H9 (cell line): ENCODE measurements around the gene YAP1. TPM values are rescaled to one million over a fixed set of nuclear protein-coding genes. Genes with fewer than 3 reads are reported as not detected.

Experiments
- DNase-seq: peaks from one replicate; pipeline ENCODE4 v3.0.0-alpha.2; 2017
- H2AFZ ChIP-seq: one replicate; pipeline ENCODE4 v1.6.1; 2013; ENCODE audit warnings: mild to moderate bottlenecking, low read length, control low read depth, moderate library complexity
- H2AK5ac ChIP-seq: 2 replicates; pipeline ENCODE4 v1.6.1; 2013; ENCODE audit warnings: low read length, control low read depth, mixed read lengths; ENCODE audit not compliant: insufficient read length
- H2BK120ac ChIP-seq: one replicate; pipeline ENCODE4 v1.6.1; 2013; ENCODE audit warnings: low read depth, mild to moderate bottlenecking, low read length, control low read depth, inconsistent platforms; ENCODE audit not compliant: poor library complexity, severe bottlenecking
- H2BK12ac ChIP-seq: 2 replicates; pipeline ENCODE4 v1.6.1; 2013; ENCODE audit warnings: low read length, control low read depth, mixed read lengths, low read depth; ENCODE audit not compliant: insufficient read length
- H2BK15ac ChIP-seq: 2 replicates; pipeline ENCODE4 v1.6.1; 2013; ENCODE audit warnings: low read depth, low read length, control low read depth
- H2BK20ac ChIP-seq: one replicate; pipeline ENCODE4 v1.6.1; 2013; ENCODE audit warnings: low read depth, mild to moderate bottlenecking, low read length, control low read depth, inconsistent platforms; ENCODE audit not compliant: poor library complexity, severe bottlenecking
- H2BK5ac ChIP-seq: 2 replicates; pipeline ENCODE4 v1.6.1; 2013; ENCODE audit warnings: low read length, control low read depth, mixed read lengths; ENCODE audit not compliant: insufficient read length
- H3K14ac ChIP-seq: 2 replicates; pipeline ENCODE4 v1.6.1; 2013; ENCODE audit warnings: low read length, control low read depth; ENCODE audit not compliant: insufficient read depth
- H3K18ac ChIP-seq: 2 replicates; pipeline ENCODE4 v1.6.1; 2013; ENCODE audit warnings: low read depth, mild to moderate bottlenecking, mixed read lengths, low read length, control low read depth; ENCODE audit not compliant: insufficient read length
- H3K23ac ChIP-seq: 2 replicates; pipeline ENCODE4 v1.6.1; 2013; ENCODE audit warnings: low read length, control low read depth, mixed read lengths, low read depth; ENCODE audit not compliant: insufficient read length
- H3K23me2 ChIP-seq: 2 replicates; pipeline ENCODE4 v1.6.1; 2013; ENCODE audit warnings: low read depth, mild to moderate bottlenecking, mixed read lengths, low read length, control low read depth; ENCODE audit not compliant: insufficient read length, poor library complexity, severe bottlenecking
- H3K27ac ChIP-seq: 2 replicates; pipeline ENCODE4 v1.5.1; 2013; ENCODE audit warnings: low read length, control low read depth, mixed read lengths, low read depth; ENCODE audit not compliant: insufficient read length
- H3K27me3 ChIP-seq: 2 replicates; pipeline ENCODE4 v1.6.1; 2013; ENCODE audit warnings: low read length, control low read depth, inconsistent platforms; ENCODE audit not compliant: insufficient read depth
- H3K4ac ChIP-seq: 2 replicates; pipeline ENCODE4 v1.6.1; 2013; ENCODE audit warnings: low read depth, mild to moderate bottlenecking, control low read depth, inconsistent platforms, low read length, moderate library complexity
- H3K4me1 ChIP-seq: 2 replicates; pipeline ENCODE4 v1.6.1; 2013; ENCODE audit warnings: low read length, control low read depth, inconsistent platforms; ENCODE audit not compliant: insufficient read depth
- H3K4me2 ChIP-seq: 2 replicates; pipeline ENCODE4 v1.6.1; 2013; ENCODE audit warnings: low read length, control low read depth, mixed read lengths; ENCODE audit not compliant: insufficient read length, insufficient read depth
- H3K56ac ChIP-seq: 2 replicates; pipeline ENCODE4 v1.6.1; 2013; ENCODE audit warnings: low read depth, mild to moderate bottlenecking, mixed read lengths, low read length, control low read depth; ENCODE audit not compliant: insufficient read length
- H3K79me1 ChIP-seq: 2 replicates; pipeline ENCODE4 v1.6.1; 2013; ENCODE audit warnings: low read depth, mild to moderate bottlenecking, moderate library complexity, low read length, control low read depth, inconsistent platforms; ENCODE audit not compliant: insufficient read depth, poor library complexity, severe bottlenecking
- H3K79me2 ChIP-seq: 2 replicates; pipeline ENCODE4 v1.6.1; 2013; ENCODE audit warnings: low read length, control low read depth, inconsistent platforms; ENCODE audit not compliant: insufficient read depth
- H3K9ac ChIP-seq: 2 replicates; pipeline ENCODE4 v1.6.1; 2013; ENCODE audit warnings: low read length, control low read depth, mixed read lengths; ENCODE audit not compliant: insufficient read length; ENCODE audit errors: extremely low read depth
- H3K9me3 ChIP-seq: one replicate; pipeline ENCODE4 v1.6.1; 2013; ENCODE audit warnings: low read depth, low read length, inconsistent platforms; ENCODE audit not compliant: control insufficient read depth
- H3T11ph ChIP-seq: one replicate; pipeline ENCODE4 v1.6.1; 2013; ENCODE audit warnings: mild to moderate bottlenecking, low read length, control low read depth, inconsistent platforms
- H4K20me1 ChIP-seq: one replicate; pipeline ENCODE4 v1.6.1; 2013; ENCODE audit not compliant: control insufficient read depth, insufficient read length, insufficient read depth
- H4K5ac ChIP-seq: 2 replicates; pipeline ENCODE4 v1.6.1; 2013; ENCODE audit warnings: low read depth, mild to moderate bottlenecking, mixed read lengths, low read length, control low read depth; ENCODE audit not compliant: insufficient read length
- H4K8ac ChIP-seq: replicated peaks from 2 replicates; pipeline ENCODE4 v1.6.1; 2013; ENCODE audit warnings: low read length, control low read depth, mixed read lengths, low read depth; ENCODE audit not compliant: insufficient read length
- H4K91ac ChIP-seq: 2 replicates; pipeline ENCODE4 v1.6.1; 2013; ENCODE audit warnings: low read depth, mild to moderate bottlenecking, moderate library complexity, mixed read lengths, low read length, control low read depth; ENCODE audit not compliant: insufficient read length
- H3K27ac Mint-ChIP-seq, 3 experiments: 2 replicates in 2 of 3; 3 replicates in 1 of 3; pipeline ENCODE4 v1.8.0; 2020 to 2021; ENCODE audit warnings: mixed read lengths in 3 of 3, mild to moderate bottlenecking in 1 of 3, moderate library complexity in 1 of 3
- H3K27me3 Mint-ChIP-seq: 2 replicates; pipeline ENCODE4 v1.8.0; 2021; ENCODE audit warnings: low read depth, mild to moderate bottlenecking, moderate library complexity, mixed read lengths
- H3K36me3 Mint-ChIP-seq, 3 experiments: 2 replicates in 2 of 3; 3 replicates in 1 of 3; pipeline ENCODE4 v1.8.0; 2020 to 2021; ENCODE audit warnings: low read depth in 3 of 3, mixed read lengths in 3 of 3; ENCODE audit not compliant: insufficient read depth in 1 of 3
- H3K4me1 Mint-ChIP-seq, 2 experiments: 2 replicates each; pipeline ENCODE4 v1.8.0; 2020; ENCODE audit warnings: mixed read lengths in 2 of 2
- H3K4me3 Mint-ChIP-seq, 2 experiments: 2 replicates in 1 of 2; 3 replicates in 1 of 2; pipeline ENCODE4 v1.8.0; 2020 to 2021; ENCODE audit warnings: mild to moderate bottlenecking in 2 of 2, mixed read lengths in 2 of 2, moderate library complexity in 1 of 2
- H3K9me3 Mint-ChIP-seq, 2 experiments: 2 replicates in 1 of 2; 3 replicates in 1 of 2; pipeline ENCODE4 v1.8.0; 2020; ENCODE audit warnings: mild to moderate bottlenecking in 2 of 2, mixed read lengths in 2 of 2, moderate library complexity in 1 of 2
- CTCF ChIP-seq: fragments of 200-600 bp; sonication (generic); conservative IDR thresholded peaks from 3 replicates; pipeline ENCODE4 v1.8.0; 2021; ENCODE audit warnings: antibody characterized with exemption, mild to moderate bottlenecking
- WGBS: extraction: QIAGEN DNeasy Blood & Tissue Kit; methylation state at CpG from one replicate; pipeline ENCODE4 v1.1.7; 2013; ENCODE audit warnings: missing lambda C conversion rate, low lambda C conversion rate, mixed read lengths; ENCODE audit not compliant: insufficient read length; ENCODE audit errors: extremely low coverage; 5-methylcytosine and 5-hydroxymethylcytosine counted together
- total RNA-seq: library from RNA; stranded (reverse); gene quantifications from 2 replicates; pipeline ENCODE4 v1.2.1, GENCODE V29; 2021

YAP1 gene
- total RNA-seq, 1 experiment from 2014 or later: 124 TPM

DNA sequence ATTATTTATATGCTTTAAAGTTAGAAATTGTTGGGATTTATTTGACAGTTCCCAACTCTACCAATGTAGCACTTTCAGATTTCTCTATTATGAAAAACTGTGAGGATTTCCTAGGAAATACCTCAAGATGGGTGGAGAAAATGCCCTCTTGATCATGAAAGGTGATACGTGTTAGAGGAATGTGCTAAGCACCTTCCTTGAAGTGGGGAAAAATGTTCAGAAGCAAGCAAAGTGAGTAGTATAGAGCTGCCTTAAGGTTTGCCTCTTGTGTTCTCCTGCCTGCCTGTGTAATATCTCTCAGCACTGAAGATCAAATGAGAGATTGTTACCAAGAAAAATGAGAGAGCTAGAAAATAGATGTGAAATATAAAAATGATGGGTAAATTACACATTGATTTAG lies 58.2 kb downstream of the YAP1 start:
- Histone ChIP-seq H3K4me2 (no peak overlapping the region), H3K23ac (no peak overlapping the region), H3K79me2 (no peaks in the 10 kb centered on the region), H4K8ac (no peak overlapping the region), H3K27ac (no peak overlapping the region), H2BK5ac (no peak overlapping the region), H3K56ac (no peak overlapping the region), H3K18ac (no peak overlapping the region), H4K20me1 (no peaks in the 10 kb centered on the region), H2AK5ac (no peak overlapping the region), H3T11ph (no peak overlapping the region), H2BK120ac (no peak overlapping the region), H3K79me1 (peaks cover 1% of the 10 kb centered on the region), H2BK12ac (no peak overlapping the region), H2BK15ac (no peak overlapping the region), H3K9me3 (no peaks in the 10 kb centered on the region), H4K5ac (no peak overlapping the region), H3K9ac (no peak overlapping the region), H2AFZ (no peak overlapping the region), H2BK20ac (no peak overlapping the region), H3K14ac (no peak overlapping the region), H3K23me2 (no peaks in the 10 kb centered on the region), H3K4me1 (no peaks in the 10 kb centered on the region), H3K27me3 (no peaks in the 10 kb centered on the region), H4K91ac (no peak overlapping the region), H3K4ac (no peak overlapping the region)
- Mint-ChIP-seq H3K27me3 (no peaks in the 10 kb centered on the region), H3K9me3 (no peaks in the 10 kb centered on the region), H3K4me3 (no peak overlapping the region), H3K4me1 (peaks cover 6% of the 10 kb centered on the region in 2 experiments), H3K36me3 (peaks cover 3 to 20% (median 4%) of the 10 kb centered on the region in 3 experiments; a peak in 6 of 7 replicates), H3K27ac (peak overlapping the region; percentile 2 to 11 (median 9); a peak in 1 of 7 replicates)
- no CpG with 5 or more reads among the region's 1 CpG for WGBS
- TF ChIP-seq CTCF: no peak
- no peak for DNase-seq
